ENCODE results near the gene CYTH1. TPM values are rescaled to one million over a fixed set of nuclear protein-coding genes. Genes with fewer than 3 reads are reported as not detected.

CYTH1 gene
- total RNA-seq, 4 donors from 2014 or later: 103 to 156 (median 142) TPM

GRCh38 chr17:78697554-78698343, 84.3 kb downstream of the CYTH1 start:
- in situ Hi-C loops (cut with MboI; ENCODE audit: low pct_ligation_motif_present in 1 of 4, low pct_unique_long_range_greater_than_20kb in 1 of 4, low sequenced_read_pairs in 3 of 4) (no loop called here), intact Hi-C loops (cut with DNase I; ENCODE audit: low total_unique reads) (no loop called here)
- 90 to 95% methylated on average over 21 to 25 of the region's 25 CpGs for WGBS, 2 donors (ENCODE audit: low coverage in 1 of 2)
- TF ChIP-seq POLR2A (IDR thresholded peaks at IDR 0.05) (no peak), CTCF (IDR thresholded peaks at IDR 0.05) (no peak), EP300 (IDR thresholded peaks at IDR 0.05; ENCODE audit: low read depth) (no peak), POLR2AphosphoS5 (IDR thresholded peaks at IDR 0.05) (peak in 1 of 3 donors; percentile 8)
- no peaks in the 10 kb centered on the region for H3K27me3 ChIP-seq
- H3K4me1 ChIP-seq: no peaks in the 10 kb centered on the region
- H3K4me3 ChIP-seq: no peak overlapping the region
- peaks cover 0 to 88% (median 36%) of the 10 kb centered on the region in 4 donors for H3K36me3 ChIP-seq
- no peak overlapping the region for H3K27ac ChIP-seq
- no peak for DNase-seq
- H3K9me3 ChIP-seq: no peaks in the 10 kb centered on the region

GRCh38 chr17:78697122-78697521, 85.0 kb downstream of the CYTH1 start:
- in situ Hi-C loops (cut with MboI; ENCODE audit: low pct_ligation_motif_present in 1 of 4, low pct_unique_long_range_greater_than_20kb in 1 of 4, low sequenced_read_pairs in 3 of 4) (no loop called here), intact Hi-C loops (cut with DNase I; ENCODE audit: low total_unique reads) (no loop called here)
- TF ChIP-seq POLR2A (IDR thresholded peaks at IDR 0.05): no peak
- TF ChIP-seq CTCF (IDR thresholded peaks at IDR 0.05): no peak
- no peak for TF ChIP-seq EP300 (IDR thresholded peaks at IDR 0.05; ENCODE audit: low read depth)
- TF ChIP-seq POLR2AphosphoS5 (IDR thresholded peaks at IDR 0.05): no peak
- DNase-seq: no peak
- H3K27me3 ChIP-seq: no peaks in the 10 kb centered on the region
- no peaks in the 10 kb centered on the region for H3K9me3 ChIP-seq
- 75 to 83% methylated on average over 2 of the region's 2 CpGs for WGBS, 2 donors (ENCODE audit: low coverage in 1 of 2)
- peaks cover 0 to 86% (median 38%) of the 10 kb centered on the region in 4 donors for H3K36me3 ChIP-seq
- no peak overlapping the region for H3K27ac ChIP-seq
- no peaks in the 10 kb centered on the region for H3K4me1 ChIP-seq
- H3K4me3 ChIP-seq: no peak overlapping the region

GRCh38 chr17:78696016-78696982, 85.8 kb downstream of the CYTH1 start:
- no peak overlapping the region for H3K4me3 ChIP-seq
- no peaks in the 10 kb centered on the region for H3K27me3 ChIP-seq
- intact Hi-C loops (cut with DNase I; ENCODE audit: low total_unique reads): no loop called here
- no peak for TF ChIP-seq POLR2AphosphoS5 (IDR thresholded peaks at IDR 0.05)
- TF ChIP-seq CTCF (IDR thresholded peaks at IDR 0.05): no peak
- TF ChIP-seq EP300 (IDR thresholded peaks at IDR 0.05; ENCODE audit: low read depth): no peak
- no peak for TF ChIP-seq POLR2A (IDR thresholded peaks at IDR 0.05)
- H3K36me3 ChIP-seq: peaks cover 0 to 78% (median 36%) of the 10 kb centered on the region in 4 donors
- no peaks in the 10 kb centered on the region for H3K4me1 ChIP-seq
- no peak for DNase-seq
- WGBS, 2 donors (ENCODE audit: low coverage in 1 of 2): 73 to 83% methylated on average over 3 to 10 of the region's 10 CpGs
- in situ Hi-C loops (cut with MboI; ENCODE audit: low pct_ligation_motif_present in 1 of 4, low pct_unique_long_range_greater_than_20kb in 1 of 4, low sequenced_read_pairs in 3 of 4): no loop called here
- no peaks in the 10 kb centered on the region for H3K9me3 ChIP-seq
- no peak overlapping the region for H3K27ac ChIP-seq
